Activated naive CD8-positive, alpha-beta T cell treated with anti-CD3 and anti-CD28 coated beads, Interleukin-2, amount 10 ng/mL, durations not matched to agents 7 days and 5 days (primary cell): ENCODE results near the gene NTSR1. TPM values are rescaled to one million over a fixed set of nuclear protein-coding genes. Genes with fewer than 3 reads are reported as not detected.

Experiments used
- ATAC-seq: fragments of 150-1000 bp; cut with Tn5 transposase; one replicate; pipeline ENCODE4 v1.10.0; 2021; ENCODE audit warnings: low read depth, moderate library complexity
- POLR2A ChIA-PET: fragments of 350-600 bp; sonication (Branson Sonifier 250); formaldehyde crosslinking; loops from one replicate; lab custom pipeline; 2021; ENCODE audit warnings: antibody characterized with exemption; lab: Charles Lee
- DNase-seq: peaks from one replicate; pipeline ENCODE4 v3.0.0; 2021
- H3K27ac Mint-ChIP-seq: one replicate; pipeline ENCODE4 v1.8.0; 2022; ENCODE audit warnings: mild to moderate bottlenecking, mixed read lengths
- H3K27me3 Mint-ChIP-seq: one replicate; pipeline ENCODE4 v1.8.0; 2022; ENCODE audit warnings: mild to moderate bottlenecking, moderate library complexity, mixed read lengths
- H3K36me3 Mint-ChIP-seq: one replicate; pipeline ENCODE4 v1.8.0; 2021; ENCODE audit warnings: mild to moderate bottlenecking, mixed read lengths
- H3K4me1 Mint-ChIP-seq: one replicate; pipeline ENCODE4 v1.8.0; 2021; ENCODE audit warnings: mixed read lengths
- H3K4me3 Mint-ChIP-seq: one replicate; pipeline ENCODE4 v1.8.0; 2022; ENCODE audit warnings: mild to moderate bottlenecking, moderate library complexity, mixed read lengths
- H3K9me3 Mint-ChIP-seq: one replicate; pipeline ENCODE4 v1.8.0; 2021; ENCODE audit warnings: mixed read lengths
- total RNA-seq, 2 experiments: library from RNA; stranded (reverse); gene quantifications; one replicate each; pipeline ENCODE4 v1.2.3, GENCODE V29; 2021

NTSR1 gene
- total RNA-seq, 2 experiments from 2014 or later: 0.33 to 0.37 TPM

DNA sequence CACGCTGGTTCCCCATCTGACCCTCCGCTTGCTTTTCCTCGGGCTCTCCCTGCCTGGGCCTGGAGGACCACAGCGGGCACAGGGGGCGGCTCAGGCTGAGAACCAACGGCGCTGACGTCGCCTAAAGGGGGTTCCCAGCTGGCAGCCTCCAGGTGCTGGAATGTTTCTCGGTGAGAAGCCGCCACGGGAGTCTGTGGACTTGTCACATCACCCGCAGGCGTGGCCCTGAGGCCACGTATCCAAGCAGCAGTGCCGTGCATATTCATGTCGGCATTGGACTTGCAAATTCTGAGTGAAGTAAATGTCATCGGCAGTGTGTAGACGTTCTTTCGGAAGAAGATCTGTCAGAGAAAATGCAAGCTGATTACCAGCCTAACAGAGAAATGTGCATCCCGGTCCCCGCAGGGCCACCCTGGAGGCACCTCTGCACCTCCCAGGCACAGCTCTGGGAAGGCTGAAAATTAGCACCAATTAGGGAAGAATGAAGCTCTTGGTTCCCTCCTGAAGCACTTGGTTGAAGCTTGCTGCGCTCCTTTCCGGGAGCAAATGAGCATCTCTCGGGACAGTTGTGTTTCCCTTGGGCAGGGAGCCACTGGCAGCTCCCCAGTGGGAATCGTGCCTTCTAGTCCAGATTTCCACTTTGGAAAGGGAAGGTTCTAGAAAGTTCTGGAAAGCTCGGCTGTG, 24.3 kb downstream of the NTSR1 start:
- Mint-ChIP-seq H3K9me3 (peaks cover 2% of the 10 kb centered on the region), H3K36me3 (peaks cover 2% of the 10 kb centered on the region), H3K27me3 (peaks cover 2% of the 10 kb centered on the region), H3K4me3 (peak overlapping the region; percentile 5), H3K27ac (peak overlapping the region; percentile 68), H3K4me1 (peaks cover 30% of the 10 kb centered on the region)
- POLR2A ChIA-PET: no interaction called here
- DNase-seq (peak; percentile 22), ATAC-seq (no peak)

DNA sequence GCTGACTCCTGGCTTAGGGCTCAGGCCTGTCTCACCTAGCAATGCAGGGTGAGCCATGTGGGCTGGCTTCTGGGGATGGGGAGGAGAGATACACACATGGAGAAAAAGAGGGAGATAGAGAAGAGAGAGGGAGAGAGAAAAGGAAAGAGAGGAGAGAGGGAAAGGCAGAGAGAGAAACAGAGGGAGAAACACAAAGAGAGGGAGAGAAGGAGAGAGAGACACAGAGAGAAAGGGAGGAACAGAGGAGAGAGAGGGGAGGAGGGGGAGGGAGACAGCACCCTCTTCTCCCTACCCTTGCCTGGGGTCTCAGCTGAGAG, 24.8 kb downstream of the NTSR1 start:
- peaks cover 2% of the 10 kb centered on the region for H3K27me3 Mint-ChIP-seq
- no peak overlapping the region for H3K4me3 Mint-ChIP-seq
- DNase-seq: no peak
- ATAC-seq: no peak
- peaks cover 2% of the 10 kb centered on the region for H3K9me3 Mint-ChIP-seq
- peak overlapping the region; percentile 26 for H3K27ac Mint-ChIP-seq
- H3K36me3 Mint-ChIP-seq: peaks cover 2% of the 10 kb centered on the region
- POLR2A ChIA-PET: no interaction called here
- H3K4me1 Mint-ChIP-seq: peaks cover 26% of the 10 kb centered on the region

DNA sequence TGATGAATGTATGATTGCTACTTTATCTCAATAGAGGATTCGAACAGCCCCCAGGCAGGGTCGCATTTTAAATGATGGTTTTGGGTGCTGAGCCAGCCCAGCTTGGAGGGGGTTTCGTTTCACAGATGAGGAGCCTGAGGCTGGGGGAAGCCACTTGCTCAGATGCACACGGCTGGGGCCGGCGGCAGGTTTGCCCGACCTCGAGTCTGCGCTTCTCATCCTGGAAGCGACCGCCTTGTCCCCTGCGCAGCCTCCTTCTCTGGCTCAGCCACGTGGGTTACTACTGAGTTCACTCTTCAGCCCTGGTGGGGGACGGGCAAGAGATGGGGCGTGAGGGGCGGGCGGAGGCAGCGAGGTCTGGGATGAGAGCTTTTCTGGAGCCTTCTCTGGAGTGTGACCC, 25.3 kb downstream of the NTSR1 start:
- DNase-seq (no peak), ATAC-seq (no peak)
- H3K4me1 Mint-ChIP-seq: peaks cover 24% of the 10 kb centered on the region
- no peak overlapping the region for H3K27ac Mint-ChIP-seq
- no peak overlapping the region for H3K4me3 Mint-ChIP-seq
- POLR2A ChIA-PET: no interaction called here
- H3K36me3 Mint-ChIP-seq: peaks cover 2% of the 10 kb centered on the region
- peaks cover 2% of the 10 kb centered on the region for H3K27me3 Mint-ChIP-seq
- peaks cover 2% of the 10 kb centered on the region for H3K9me3 Mint-ChIP-seq

DNA sequence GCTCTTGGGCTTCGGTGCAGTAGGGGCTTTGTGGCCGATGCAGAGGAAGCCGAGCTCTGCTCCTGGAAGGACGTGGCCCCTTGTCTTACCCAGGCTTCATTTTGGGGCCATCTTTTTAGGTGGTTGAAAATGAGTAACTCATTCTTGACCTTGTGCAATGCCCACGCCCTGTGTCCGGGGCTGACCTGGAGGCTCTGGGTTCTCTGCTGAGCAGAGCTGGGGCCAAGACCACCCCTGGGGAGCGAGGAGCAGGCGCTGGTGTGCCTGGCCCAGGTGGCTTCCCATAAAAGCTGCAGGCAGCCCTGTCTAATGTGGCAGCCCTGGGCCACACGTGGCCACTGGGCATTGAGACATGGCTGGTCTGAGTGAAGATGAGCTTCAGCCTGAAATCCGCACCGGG, 25.7 kb downstream of the NTSR1 start:
- peaks cover 2% of the 10 kb centered on the region for H3K36me3 Mint-ChIP-seq
- H3K27me3 Mint-ChIP-seq: peaks cover 2% of the 10 kb centered on the region
- no peak overlapping the region for H3K27ac Mint-ChIP-seq
- DNase-seq (peak; percentile 25), ATAC-seq (no peak)
- H3K4me3 Mint-ChIP-seq: no peak overlapping the region
- POLR2A ChIA-PET: no interaction called here
- H3K4me1 Mint-ChIP-seq: peaks cover 23% of the 10 kb centered on the region
- H3K9me3 Mint-ChIP-seq: peaks cover 2% of the 10 kb centered on the region

DNA sequence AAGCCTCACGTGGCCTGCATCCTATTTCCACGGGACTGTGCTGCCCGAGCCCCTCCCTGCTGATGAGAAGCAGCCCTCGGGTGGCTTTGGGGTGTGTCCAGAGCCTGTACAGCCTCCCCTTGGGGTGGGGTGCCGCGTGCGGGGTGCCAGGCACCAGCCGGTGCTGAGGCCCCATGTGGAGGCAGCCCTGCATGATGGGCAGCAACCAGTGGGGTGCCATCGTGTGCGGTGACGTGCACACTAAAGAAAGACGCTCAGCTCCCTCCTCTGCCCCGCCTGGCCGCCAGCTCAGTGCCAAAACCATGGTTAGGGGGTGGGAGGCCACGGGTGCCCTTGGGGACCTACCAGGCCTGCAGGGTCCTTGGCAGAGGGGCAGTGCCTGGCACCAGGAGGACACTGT, 26.2 kb downstream of the NTSR1 start:
- Mint-ChIP-seq H3K4me3 (peak overlapping the region; percentile 55), H3K27ac (peak overlapping the region; percentile 84), H3K4me1 (peaks cover 28% of the 10 kb centered on the region), H3K36me3 (peaks cover 2% of the 10 kb centered on the region), H3K9me3 (peaks cover 2% of the 10 kb centered on the region), H3K27me3 (peaks cover 2% of the 10 kb centered on the region)
- DNase-seq (peak; percentile 32), ATAC-seq (no peak)
- POLR2A ChIA-PET: no interaction called here

DNA sequence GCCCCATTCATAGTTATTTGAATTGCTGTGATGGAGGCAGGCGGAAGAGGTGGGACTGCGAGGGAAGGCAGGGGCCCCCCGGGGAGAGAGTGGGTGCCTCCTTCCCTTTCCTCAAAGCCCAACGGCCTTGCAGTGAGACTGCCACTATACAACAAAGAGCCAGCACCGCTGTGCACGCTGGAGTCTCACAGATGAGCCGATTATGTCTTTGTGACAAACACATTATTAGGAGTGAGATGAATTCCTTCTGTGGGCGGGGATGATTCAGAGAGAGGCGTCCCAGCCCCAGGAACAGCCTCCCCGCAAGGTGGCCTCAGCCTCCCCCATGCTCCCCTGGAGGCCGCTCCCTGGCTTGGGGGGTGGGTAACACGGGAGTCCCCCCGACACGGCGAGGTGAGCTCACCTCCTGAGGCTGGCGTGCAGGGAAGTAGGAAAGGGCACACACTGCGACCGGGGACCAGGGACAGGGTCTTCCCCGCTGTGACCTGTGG, 26.7 kb downstream of the NTSR1 start:
- DNase-seq (no peak), ATAC-seq (no peak)
- POLR2A ChIA-PET: no interaction called here
- Mint-ChIP-seq H3K27ac (peak overlapping the region; percentile 84), H3K4me1 (peaks cover 33% of the 10 kb centered on the region), H3K27me3 (peaks cover 2% of the 10 kb centered on the region), H3K4me3 (peak overlapping the region; percentile 55), H3K36me3 (peaks cover 2% of the 10 kb centered on the region), H3K9me3 (peaks cover 2% of the 10 kb centered on the region)

DNA sequence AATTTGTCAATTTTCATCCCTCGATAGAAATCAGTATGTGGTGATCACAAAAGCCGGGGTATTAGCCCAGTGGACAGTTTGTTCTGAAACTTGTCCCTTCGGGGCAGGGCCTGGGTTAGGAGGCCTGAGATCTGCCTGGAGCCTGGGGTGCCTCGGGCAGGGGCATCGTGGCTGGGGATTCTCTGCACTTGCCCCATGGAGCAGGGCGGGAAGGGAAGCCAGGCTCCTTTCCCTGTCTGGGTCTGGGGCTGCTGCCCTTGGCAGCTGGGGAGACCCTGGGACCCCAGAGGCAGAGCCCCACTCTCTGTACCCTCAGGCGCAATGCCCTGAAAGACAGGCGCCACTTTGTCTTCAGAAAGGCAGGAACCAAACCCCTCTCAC, 27.4 kb downstream of the NTSR1 start:
- ATAC-seq (no peak), DNase-seq (peak; percentile 25)
- Mint-ChIP-seq H3K4me3 (no peak overlapping the region), H3K36me3 (peaks cover 2% of the 10 kb centered on the region), H3K27ac (peak overlapping the region; percentile 84), H3K27me3 (no peaks in the 10 kb centered on the region), H3K4me1 (peaks cover 34% of the 10 kb centered on the region), H3K9me3 (no peaks in the 10 kb centered on the region)
- POLR2A ChIA-PET: no interaction called here

DNA sequence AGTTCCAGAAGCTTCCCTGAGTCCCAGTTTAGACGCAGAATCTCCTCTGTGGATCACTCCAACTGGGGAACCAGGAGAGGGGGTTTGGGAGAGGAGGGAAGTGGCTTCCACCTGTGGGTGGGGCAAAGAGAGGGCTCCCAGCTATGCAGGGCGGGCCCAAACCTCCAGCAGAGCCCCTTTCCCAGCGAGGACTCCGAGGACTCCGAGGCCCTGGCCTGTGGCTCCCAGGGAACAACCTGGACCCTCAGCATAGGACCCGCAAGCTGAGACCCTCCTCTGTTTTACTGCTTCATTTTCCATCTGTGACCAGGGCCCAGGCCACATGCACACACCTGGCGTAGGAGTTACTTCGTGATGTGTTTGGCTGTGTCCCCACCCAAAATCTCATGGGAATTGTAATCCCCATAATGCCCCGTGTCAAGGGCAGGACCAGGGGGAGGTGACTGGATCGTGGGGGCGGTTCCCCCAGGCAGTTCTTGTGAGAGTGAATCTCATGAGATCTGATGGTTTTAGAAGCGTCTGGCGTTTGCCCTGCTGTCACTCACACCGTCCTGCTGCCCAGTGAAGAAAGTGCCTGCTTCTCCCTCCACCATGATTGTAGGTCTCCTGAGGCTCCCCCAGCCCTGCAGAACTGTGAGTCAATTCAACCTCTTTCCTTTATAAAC, 27.9 kb downstream of the NTSR1 start:
- H3K27ac Mint-ChIP-seq: peak overlapping the region; percentile 16
- H3K4me3 Mint-ChIP-seq: no peak overlapping the region
- no peaks in the 10 kb centered on the region for H3K27me3 Mint-ChIP-seq
- no peaks in the 10 kb centered on the region for H3K9me3 Mint-ChIP-seq
- POLR2A ChIA-PET: no interaction called here
- ATAC-seq (no peak), DNase-seq (peak; percentile 17)
- peaks cover 36% of the 10 kb centered on the region for H3K4me1 Mint-ChIP-seq
- peaks cover 2% of the 10 kb centered on the region for H3K36me3 Mint-ChIP-seq

DNA sequence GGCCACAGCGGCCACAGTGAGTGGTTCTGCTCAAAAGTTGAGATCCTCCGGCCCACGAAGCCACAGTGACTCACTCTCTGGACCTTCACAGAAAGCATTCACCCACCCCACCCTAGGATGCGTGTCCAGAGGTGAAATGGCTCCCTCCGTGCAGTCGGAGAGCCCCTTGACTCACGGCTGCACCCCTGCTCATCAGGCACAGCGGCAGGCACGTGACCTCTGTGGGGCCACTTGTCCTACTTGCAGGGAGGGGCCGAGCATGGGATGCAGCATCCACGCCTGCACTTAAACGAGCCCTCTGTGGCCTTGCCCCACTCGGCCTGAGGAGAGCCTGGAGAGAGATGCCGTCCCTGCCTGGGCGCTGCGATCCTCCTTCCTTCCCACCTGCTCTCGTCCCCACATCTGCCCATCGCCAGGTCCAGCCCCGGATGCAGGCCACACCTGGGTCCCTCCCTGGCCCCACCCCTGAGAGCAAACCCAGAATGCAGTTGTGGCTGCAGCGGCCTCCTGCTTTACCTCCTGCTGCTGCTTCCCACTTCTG, 28.7 kb downstream of the NTSR1 start:
- peaks cover 2% of the 10 kb centered on the region for H3K36me3 Mint-ChIP-seq
- no peaks in the 10 kb centered on the region for H3K9me3 Mint-ChIP-seq
- peak overlapping the region; percentile 16 for H3K27ac Mint-ChIP-seq
- H3K4me3 Mint-ChIP-seq: no peak overlapping the region
- H3K27me3 Mint-ChIP-seq: no peaks in the 10 kb centered on the region
- DNase-seq: peak; percentile 24
- no peak for ATAC-seq
- H3K4me1 Mint-ChIP-seq: peaks cover 41% of the 10 kb centered on the region
- POLR2A ChIA-PET: no interaction called here

DNA sequence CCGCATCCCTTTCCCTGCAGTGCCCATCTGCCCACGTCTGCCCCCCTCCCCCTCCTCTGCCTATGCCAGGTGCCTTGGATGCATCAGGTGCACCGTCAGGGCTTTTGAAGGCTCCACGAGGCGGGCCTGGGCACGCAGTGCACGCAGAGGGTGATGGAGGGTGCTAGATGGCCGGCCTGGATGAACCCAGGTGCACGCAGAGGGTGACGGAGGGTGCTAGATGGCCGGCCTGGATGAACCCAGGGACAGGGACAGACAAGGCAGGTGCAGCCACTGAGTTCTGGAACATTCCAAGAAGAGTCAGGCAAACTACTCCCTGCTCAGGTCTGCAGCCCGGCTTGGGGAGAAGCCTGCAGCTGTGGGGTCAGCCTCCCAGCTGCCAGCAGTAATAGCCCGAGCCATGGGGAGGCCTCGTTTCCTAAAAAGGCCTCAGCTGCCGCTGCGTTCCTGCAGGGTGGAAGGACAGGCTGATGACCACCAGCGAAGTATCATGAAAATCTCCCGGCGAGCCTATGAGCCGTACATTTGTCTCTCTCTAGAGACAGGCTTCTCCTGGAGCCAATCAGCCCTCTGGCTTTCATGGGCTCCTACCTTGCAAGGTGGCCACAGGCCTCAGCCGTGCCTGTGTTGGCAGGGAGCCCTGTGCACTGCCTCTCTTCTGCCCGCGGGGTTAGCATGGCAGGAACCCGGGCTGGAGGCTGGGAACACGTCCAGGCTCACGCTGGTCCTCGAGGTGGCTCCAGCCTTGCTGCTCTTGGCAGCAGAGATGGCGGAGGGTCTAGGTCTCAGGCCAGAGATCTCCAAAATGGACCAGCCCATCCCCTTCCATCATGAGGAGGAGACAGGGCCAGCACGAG, 29.6 kb downstream of the NTSR1 start:
- ATAC-seq: no peak
- peak; percentile 32 for DNase-seq
- Mint-ChIP-seq H3K27ac (peak overlapping the region; percentile 96), H3K9me3 (no peaks in the 10 kb centered on the region), H3K27me3 (no peaks in the 10 kb centered on the region), H3K4me1 (peaks cover 33% of the 10 kb centered on the region), H3K4me3 (no peak overlapping the region), H3K36me3 (peaks cover 2% of the 10 kb centered on the region)
- POLR2A ChIA-PET: no interaction called here

DNA sequence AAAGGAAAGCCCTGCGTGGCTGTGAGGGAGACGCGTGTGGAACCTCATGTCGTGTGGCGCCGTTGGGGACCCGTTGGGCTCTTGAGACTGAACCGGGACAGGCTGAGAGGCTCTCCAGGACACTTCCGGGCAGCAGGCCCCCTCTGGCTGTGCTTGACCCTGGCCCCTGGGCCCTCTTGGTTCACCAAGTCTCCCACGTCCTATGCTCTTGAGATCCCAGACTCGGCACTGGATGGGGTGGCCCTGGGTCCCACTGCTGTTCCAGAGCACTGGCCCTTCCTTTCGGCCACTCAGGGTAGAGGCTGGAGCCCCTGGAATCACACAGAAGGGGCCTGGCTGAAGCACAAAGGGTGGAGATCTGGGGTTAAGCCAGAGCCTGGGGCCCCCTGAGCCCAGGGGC, 30.4 kb downstream of the NTSR1 start:
- Mint-ChIP-seq H3K4me3 (peak overlapping the region; percentile 71), H3K9me3 (no peaks in the 10 kb centered on the region), H3K4me1 (peaks cover 30% of the 10 kb centered on the region), H3K27me3 (no peaks in the 10 kb centered on the region), H3K36me3 (no peaks in the 10 kb centered on the region), H3K27ac (peak overlapping the region; percentile 96)
- POLR2A ChIA-PET: interaction anchor here (1.9 to 2.1 kb wide), 3 partner anchors 10 to 55 kb away, joined by 8 to 10 read pairs (median 10); no protein-coding TSS in a partner anchor
- ATAC-seq: no peak
- no peak for DNase-seq

DNA sequence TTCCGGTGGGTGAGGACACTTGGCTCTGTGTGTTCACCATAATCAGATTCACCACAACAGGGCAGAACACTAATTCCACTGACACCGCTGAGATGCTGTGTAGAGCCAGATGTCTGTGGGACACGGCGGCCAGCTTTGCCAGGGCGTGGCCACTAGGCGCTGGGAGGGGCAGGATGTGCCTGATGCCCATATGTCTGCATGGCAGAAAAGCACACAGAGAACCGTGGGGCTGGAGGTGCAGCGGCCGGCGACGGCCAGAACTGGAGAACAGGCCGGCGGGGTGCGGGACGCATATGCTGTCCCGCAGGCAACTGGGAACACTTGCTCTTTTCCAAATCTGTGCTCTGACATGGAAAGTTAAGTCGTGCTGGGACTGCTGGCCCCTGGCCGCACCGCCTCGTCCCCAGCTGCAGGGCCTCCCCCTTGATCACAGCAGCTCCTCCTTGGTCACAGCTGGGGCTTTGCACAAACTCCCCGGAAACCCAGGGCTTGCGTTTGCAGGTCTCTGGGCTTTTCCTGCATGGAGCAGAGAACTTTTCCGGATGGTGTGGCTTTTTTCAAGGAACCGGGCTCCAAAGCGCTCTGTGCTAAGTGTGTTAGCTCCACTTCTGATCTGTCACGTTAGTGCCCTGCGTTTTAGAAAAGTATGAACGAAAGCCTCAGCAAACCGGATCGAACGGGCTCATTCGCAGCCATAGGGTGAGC, 31.1 kb downstream of the NTSR1 start:
- no peaks in the 10 kb centered on the region for H3K27me3 Mint-ChIP-seq
- POLR2A ChIA-PET: interaction anchor here (0.6 to 2.1 kb wide), 13 partner anchors 10 to 1011 kb away, joined by 3 to 10 read pairs (median 4); partner anchors contain the start of genes MRGBP and SLCO4A1
- H3K4me1 Mint-ChIP-seq: peaks cover 30% of the 10 kb centered on the region

More for the DNA sequence above, 31.1 kb downstream of the NTSR1 start:
- Mint-ChIP-seq H3K4me3 (peak overlapping the region; percentile 71), H3K9me3 (no peaks in the 10 kb centered on the region), H3K27ac (peak overlapping the region; percentile 96), H3K36me3 (no peaks in the 10 kb centered on the region)
- DNase-seq: peak; percentile 72
- peak; percentile 69 for ATAC-seq
